ENCODE measurements around the gene SLC16A12. TPM values are rescaled to one million over a fixed set of nuclear protein-coding genes. Genes with fewer than 3 reads are reported as not detected.

SLC16A12 gene
- total and polyA plus RNA-seq, 8 donors, result 0.06 to 9.7 (median 0.81) TPM; not detected in 2

DNA sequence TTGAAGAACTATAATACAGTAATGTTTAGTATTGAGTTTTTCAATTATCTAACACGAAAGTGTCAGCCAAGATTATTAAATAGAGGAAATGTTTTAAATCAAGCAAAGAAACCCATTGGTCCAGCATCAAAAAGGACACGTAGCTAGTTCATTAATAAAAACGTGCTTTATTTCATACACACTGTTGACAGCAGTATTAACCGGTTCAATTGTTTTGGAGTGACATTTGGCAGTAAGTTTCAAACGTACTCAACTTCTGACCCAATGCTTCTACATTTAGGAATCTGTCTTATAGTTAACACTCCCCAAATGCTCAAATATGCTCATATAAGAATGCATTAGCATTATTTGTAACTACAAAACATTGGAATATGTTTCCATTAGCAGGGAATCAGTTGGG lies 41.3 kb downstream of the SLC16A12 start:
- no peak overlapping the region for H3K4me3 ChIP-seq
- peak overlapping the region in 2 of 5 donors; percentile 22 for H3K27ac ChIP-seq
- intact Hi-C loops (cut with DNase I; ENCODE audit: low total_unique reads), result no loop called here
- no peaks in the 10 kb centered on the region for H3K27me3 ChIP-seq
- no peaks in the 10 kb centered on the region for H3K36me3 ChIP-seq
- no peaks in the 10 kb centered on the region for H3K4me1 ChIP-seq
- TF ChIP-seq POLR2A (IDR thresholded peaks at IDR 0.05) (no peak), POLR2AphosphoS5 (IDR thresholded peaks at IDR 0.05) (no peak), EP300 (IDR thresholded peaks at IDR 0.05) (no peak), CTCF (IDR thresholded peaks at IDR 0.05) (no peak)
- peak in 1 of 2 donors; percentile 48 for DNase-seq
- WGBS, 5 donors, result 52 to 73% (median 67%) methylated on average over 5 of the region's 5 CpGs
- H3K9me3 ChIP-seq, result no peaks in the 10 kb centered on the region

GRCh38 chr10:89491932-89492331 lies 43.5 kb downstream of the SLC16A12 start:
- no peaks in the 10 kb centered on the region for H3K36me3 ChIP-seq
- no peak for DNase-seq
- TF ChIP-seq POLR2AphosphoS5 (IDR thresholded peaks at IDR 0.05), result no peak
- no peak for TF ChIP-seq CTCF (IDR thresholded peaks at IDR 0.05)
- no peak for TF ChIP-seq POLR2A (IDR thresholded peaks at IDR 0.05)
- TF ChIP-seq EP300 (IDR thresholded peaks at IDR 0.05), result no peak
- H3K9me3 ChIP-seq, result no peaks in the 10 kb centered on the region
- intact Hi-C loops (cut with DNase I; ENCODE audit: low total_unique reads), result no loop called here
- H3K27ac ChIP-seq, result no peak overlapping the region
- no peaks in the 10 kb centered on the region for H3K27me3 ChIP-seq
- no peaks in the 10 kb centered on the region for H3K4me1 ChIP-seq
- no peak overlapping the region for H3K4me3 ChIP-seq
- WGBS, 5 donors, result 85 to 91% (median 86%) methylated on average over 2 of the region's 2 CpGs

GRCh38 chr10:89490596-89491335 lies 44.6 kb downstream of the SLC16A12 start:
- TF ChIP-seq POLR2A (IDR thresholded peaks at IDR 0.05) (no peak), POLR2AphosphoS5 (IDR thresholded peaks at IDR 0.05) (no peak), CTCF (IDR thresholded peaks at IDR 0.05) (no peak), EP300 (IDR thresholded peaks at IDR 0.05) (no peak)
- Histone ChIP-seq H3K4me3 (no peak overlapping the region), H3K27ac (no peak overlapping the region), H3K9me3 (no peaks in the 10 kb centered on the region), H3K36me3 (no peaks in the 10 kb centered on the region), H3K4me1 (no peaks in the 10 kb centered on the region), H3K27me3 (no peaks in the 10 kb centered on the region)
- intact Hi-C loops (cut with DNase I; ENCODE audit: low total_unique reads), result no loop called here
- WGBS, 5 donors, result 91 to 97% (median 96%) methylated on average over 4 of the region's 4 CpGs
- DNase-seq, result no peak

DNA sequence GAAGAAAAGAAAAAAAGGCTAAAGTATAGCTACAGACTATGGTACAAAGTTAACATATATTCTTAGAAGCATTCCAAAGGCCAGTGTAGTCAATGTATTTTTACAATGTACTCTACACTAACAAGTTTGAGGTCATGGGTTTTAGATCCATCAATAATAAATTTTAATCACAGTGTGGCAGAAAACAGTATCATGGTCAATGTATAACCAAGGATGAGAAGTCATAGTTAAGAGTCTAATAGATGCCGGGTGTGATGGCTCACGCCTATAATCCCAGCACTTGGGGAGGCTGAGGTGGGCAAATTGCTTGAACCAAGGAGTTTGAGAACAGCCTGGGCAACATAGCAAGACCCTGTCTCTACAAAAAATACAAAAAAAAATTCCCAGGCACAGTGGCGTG lies 53.1 kb downstream of the SLC16A12 start:
- no peak overlapping the region for H3K4me3 ChIP-seq
- intact Hi-C loops (cut with DNase I; ENCODE audit: low total_unique reads), result no loop called here
- no peaks in the 10 kb centered on the region for H3K9me3 ChIP-seq
- peaks cover 0 to 38% (median 16%) of the 10 kb centered on the region in 4 donors for H3K4me1 ChIP-seq
- peak overlapping the region in 3 of 5 donors; percentile 43 to 84 (median 46) for H3K27ac ChIP-seq
- no peaks in the 10 kb centered on the region for H3K27me3 ChIP-seq
- no peak for DNase-seq
- 91 to 98% (median 96%) methylated on average over 3 of the region's 3 CpGs for WGBS, 5 donors
- TF ChIP-seq EP300 (IDR thresholded peaks at IDR 0.05), result no peak
- TF ChIP-seq POLR2A (IDR thresholded peaks at IDR 0.05), result no peak
- no peak for TF ChIP-seq POLR2AphosphoS5 (IDR thresholded peaks at IDR 0.05)
- no peak for TF ChIP-seq CTCF (IDR thresholded peaks at IDR 0.05)
- no peaks in the 10 kb centered on the region for H3K36me3 ChIP-seq
